HS-27A (cell line): ENCODE results near the gene MVP.
"Not testable (repeated sequence)": the region's sequence is repeated elsewhere in the genome, so short reads cannot be mapped to it uniquely, and the experiment has no call there.

Experiments used
- DNase-seq: peaks from one replicate; pipeline ENCODE4 v3.0.0-alpha.2; 2012; ENCODE audit warnings: low read depth, missing footprints

The MVP gene

GRCh38 chr16:29815793-29816693 lies 4.2 kb upstream of the MVP start, which contains the start of gene PAGR1:
Gene PAGR1, plus strand, starts transcription at chr16:29816152. Its CDS starts 374 bp downstream, at chr16:29816526.
- peak; percentile 99 for DNase-seq

DNA sequence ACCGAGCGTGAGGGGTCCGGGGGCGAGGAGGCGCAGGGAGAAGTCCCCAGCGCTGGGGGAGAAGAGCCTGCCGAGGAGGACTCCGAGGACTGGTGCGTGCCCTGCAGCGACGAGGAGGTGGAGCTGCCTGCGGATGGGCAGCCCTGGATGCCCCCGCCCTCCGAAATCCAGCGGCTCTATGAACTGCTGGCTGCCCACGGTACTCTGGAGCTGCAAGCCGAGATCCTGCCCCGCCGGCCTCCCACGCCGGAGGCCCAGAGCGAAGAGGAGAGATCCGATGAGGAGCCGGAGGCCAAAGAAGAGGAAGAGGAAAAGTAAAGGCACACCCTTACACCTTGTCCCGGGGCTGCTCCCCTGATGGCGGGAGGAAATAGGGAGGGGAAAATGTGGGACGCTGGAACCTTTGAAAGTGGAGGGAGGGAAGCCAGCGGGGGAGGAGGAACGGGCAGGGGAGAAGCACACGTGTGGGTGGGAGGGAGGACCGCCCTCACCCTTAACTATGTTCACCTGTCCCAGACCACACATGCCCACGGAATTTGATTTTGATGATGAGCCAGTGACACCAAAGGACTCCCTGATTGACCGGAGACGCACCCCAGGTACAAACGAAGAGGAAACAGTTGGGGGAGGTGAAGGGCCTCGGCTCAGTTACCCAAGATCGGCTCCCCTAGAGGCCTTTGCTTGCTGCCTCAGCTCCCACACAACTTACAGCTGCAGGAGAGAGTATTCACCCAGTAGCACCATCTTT lies 3.4 kb upstream of the MVP start:
- DNase-seq, result no peak

DNA sequence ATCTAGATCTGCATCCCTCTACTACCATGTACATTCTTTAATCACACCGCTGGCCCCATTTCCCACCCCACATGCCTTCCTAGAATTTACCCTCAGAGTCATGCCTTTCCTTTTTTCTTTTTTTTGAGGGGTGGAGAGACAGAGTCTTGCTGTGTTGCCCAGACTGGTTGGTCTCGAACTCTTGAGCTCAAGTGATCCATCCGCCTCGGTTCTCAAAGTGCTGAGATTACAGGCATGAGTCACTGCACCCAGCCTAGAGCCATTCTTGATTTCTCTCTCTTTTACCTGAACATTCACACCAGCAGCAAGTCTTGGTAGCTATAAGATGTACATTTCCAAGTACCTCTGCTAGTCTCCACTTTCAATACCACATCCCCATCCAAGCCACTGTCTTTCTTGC lies 2.2 kb upstream of the MVP start:
- no peak for DNase-seq

DNA sequence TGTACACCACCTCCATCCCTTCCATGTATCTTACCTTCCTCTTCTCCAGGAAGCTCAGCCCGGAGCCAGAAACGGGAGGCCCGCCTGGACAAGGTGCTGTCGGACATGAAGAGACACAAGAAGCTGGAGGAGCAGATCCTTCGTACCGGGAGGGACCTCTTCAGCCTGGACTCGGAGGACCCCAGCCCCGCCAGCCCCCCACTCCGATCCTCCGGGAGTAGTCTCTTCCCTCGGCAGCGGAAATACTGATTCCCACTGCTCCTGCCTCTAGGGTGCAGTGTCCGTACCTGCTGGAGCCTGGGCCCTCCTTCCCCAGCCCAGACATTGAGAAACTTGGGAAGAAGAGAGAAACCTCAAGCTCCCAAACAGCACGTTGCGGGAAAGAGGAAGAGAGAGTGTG lies 756 bp upstream of the MVP start:
- DNase-seq, result no peak

GRCh38 chr16:29820730-29821642 lies 724 bp downstream of the MVP start:
- DNase-seq, result no peak

DNA sequence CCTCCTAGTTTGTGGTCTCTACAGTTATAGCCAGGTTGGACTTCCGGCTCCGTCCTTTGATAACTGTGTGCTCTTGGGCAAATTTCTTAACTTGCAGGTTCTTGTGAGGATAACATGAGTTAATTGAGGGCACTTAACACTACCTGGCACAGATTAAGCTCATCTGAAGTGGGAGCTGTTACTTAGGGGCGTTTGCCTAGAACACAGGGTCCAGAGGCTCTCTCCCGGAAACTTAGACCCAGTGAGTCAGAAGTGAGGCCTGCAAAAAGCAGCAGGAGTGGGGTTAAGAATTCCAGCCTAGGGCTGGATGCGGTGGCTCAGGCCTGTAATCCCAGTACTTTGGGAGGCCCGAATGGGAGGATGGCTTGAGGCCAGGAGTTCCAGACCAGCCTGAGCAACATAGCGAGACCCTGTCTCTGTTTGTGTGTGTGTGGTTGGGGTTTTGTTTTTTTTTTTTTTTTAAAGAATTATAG lies 1.4 kb downstream of the MVP start:
- DNase-seq, result no peak

DNA sequence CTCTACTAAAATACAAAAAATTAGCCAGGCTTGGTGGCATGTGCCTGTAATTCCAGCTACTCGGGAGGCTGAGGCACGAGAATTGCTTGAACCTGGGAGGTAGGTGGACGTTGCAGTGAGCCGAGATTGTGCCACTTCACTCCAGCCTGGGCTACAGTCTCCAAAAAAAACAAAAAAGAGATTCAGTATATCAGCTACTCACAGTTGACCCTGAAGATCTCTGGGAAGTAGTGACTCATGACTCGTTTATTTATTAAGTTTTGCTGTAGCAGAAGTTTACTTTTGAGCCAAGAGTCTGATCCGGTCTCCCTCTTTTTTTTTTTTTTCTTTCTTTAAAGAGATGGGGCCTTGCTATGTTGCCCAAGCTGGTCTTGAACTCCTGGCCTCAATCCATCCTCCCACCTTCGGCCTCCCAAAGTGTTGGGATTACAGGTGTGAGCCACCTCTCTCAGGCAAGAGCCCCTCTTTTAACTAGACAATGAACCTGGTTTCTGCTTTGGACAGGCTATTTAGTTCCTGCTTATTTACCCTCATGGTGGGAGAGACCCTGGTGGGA lies 4.4 kb downstream of the MVP start:
- DNase-seq, result no peak

- no peak for DNase-seq
These were observed 5.1 kb downstream of the MVP start for GRCh38 chr16:29825145-29826044.

DNA sequence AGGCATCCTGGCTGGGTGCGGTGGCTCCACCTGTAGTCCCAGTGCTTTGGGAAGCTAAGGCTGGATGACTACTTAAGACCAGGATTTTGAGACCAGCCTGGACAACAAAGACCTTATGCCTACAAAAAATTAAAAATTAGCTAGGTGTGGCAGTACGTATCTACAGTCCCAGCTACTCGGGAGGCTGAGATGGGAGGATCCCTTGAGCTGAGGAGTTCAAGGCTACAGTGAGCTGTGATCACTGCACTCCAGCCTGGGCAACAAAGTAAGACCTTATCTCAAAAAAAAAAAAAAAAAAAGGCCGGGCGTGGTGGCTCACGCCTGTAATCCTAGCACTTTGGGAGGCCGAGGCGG lies 6.1 kb downstream of the MVP start:
- no peak for DNase-seq

GRCh38 chr16:29830774-29831173 lies 10.5 kb downstream of the MVP start:
- DNase-seq, result no peak

DNA sequence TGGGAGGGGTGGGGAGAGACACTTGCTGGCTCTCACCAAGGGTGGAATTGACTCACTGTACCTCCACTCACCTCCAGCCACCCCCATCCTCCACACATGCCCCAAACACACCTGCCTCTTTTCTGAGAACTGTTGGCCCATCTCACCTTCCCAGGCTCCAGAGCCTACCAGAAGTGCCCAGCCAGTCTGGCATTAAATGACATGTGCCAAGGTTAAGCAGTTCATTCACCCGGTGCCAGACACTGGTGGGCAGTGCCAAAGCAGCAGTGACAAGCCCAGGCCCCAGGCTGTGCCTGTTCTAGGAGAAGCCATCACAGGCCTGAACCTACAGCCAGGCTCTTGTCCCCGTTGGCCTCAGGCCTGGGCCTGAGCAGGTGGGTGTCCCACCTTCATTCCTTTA lies 11.2 kb downstream of the MVP start:
- no peak for DNase-seq

- DNase-seq, result not testable (repeated sequence)
These were observed 13.0 kb downstream of the MVP start for GRCh38 chr16:29833219-29833618.

- DNase-seq, result no peak
These were observed 13.8 kb downstream of the MVP start for GRCh38 chr16:29834079-29834478.

GRCh38 chr16:29835926-29836325 lies 15.7 kb downstream of the MVP start:
- no peak for DNase-seq

DNA sequence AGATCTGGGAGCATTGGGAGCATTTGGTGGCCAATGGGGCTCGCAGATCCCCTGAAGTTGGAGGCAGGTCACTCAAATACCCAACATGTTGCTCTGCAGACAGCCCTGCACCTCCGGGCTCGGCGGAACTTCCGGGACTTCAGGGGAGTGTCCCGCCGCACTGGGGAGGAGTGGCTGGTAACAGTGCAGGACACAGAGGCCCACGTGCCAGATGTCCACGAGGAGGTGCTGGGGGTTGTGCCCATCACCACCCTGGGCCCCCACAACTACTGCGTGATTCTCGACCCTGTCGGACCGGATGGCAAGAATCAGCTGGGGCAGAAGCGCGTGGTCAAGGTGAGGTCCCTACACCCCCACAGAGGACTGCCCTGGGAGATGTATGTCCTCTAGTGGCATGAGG lies 16.4 kb downstream of the MVP start:
- DNase-seq, result no peak

- no peak for DNase-seq
These were observed 17.6 kb downstream of the MVP start for GRCh38 chr16:29837841-29838240.

- DNase-seq, result no peak
These were observed 19.6 kb downstream of the MVP start for GRCh38 chr16:29839822-29840221.

GRCh38 chr16:29840240-29840639 lies 20.0 kb downstream of the MVP start:
- no peak for DNase-seq

GRCh38 chr16:29841631-29842030 lies 21.4 kb downstream of the MVP start:
- no peak for DNase-seq

DNA sequence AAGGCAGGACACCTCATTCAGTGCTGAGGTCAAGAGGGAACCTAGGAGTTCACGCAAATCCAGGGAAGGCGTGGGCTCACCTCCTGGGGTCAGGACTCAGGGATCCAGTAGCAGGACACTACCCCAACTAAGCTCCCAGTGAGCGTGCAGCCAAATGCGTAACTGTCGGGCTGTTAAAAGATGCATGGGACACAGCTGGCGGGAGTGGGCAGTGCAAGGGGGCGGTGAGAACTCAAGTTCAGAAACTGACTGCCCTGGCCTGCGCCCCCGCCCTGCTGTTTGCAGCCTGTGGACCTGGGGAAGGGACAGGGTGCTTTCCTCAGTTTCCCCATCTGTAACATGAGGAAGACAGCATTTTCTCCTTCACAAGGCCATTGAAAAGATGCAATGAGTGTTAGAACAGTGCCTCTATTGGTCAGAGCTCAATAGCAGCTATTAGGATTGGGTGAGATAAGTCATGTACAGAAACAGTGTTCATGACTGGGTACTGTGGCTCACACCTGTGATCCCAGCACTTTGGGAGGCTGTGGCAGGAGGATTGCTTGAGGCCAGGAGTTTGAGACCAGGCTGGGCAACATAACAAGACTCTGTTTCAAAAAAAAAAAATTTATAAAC lies 22.6 kb downstream of the MVP start:
- no peak for DNase-seq
